Measurements from ENCODE around the gene GFI1B.

The GFI1B gene

GRCh38 chr9:132982458-132982857 is 4.0 kb downstream of the GFI1B start:
- no peak overlapping the region for H3K27ac ChIP-seq
- TF ChIP-seq CTCF (conservative IDR thresholded peaks at IDR 0.05) (no peak), ZFX (IDR thresholded peaks at IDR 0.05) (no peak)

- TF ChIP-seq ZFX (IDR thresholded peaks at IDR 0.05) = no peak
- no peak for TF ChIP-seq CTCF (conservative IDR thresholded peaks at IDR 0.05)
- no peak overlapping the region for H3K27ac ChIP-seq
These were observed 5.2 kb downstream of the GFI1B start for GRCh38 chr9:132983491-132984201.

- no peak for TF ChIP-seq CTCF (conservative IDR thresholded peaks at IDR 0.05)
- TF ChIP-seq ZFX (IDR thresholded peaks at IDR 0.05) = no peak
- H3K27ac ChIP-seq = no peak overlapping the region
These were observed 5.9 kb downstream of the GFI1B start for GRCh38 chr9:132984202-132985070.

GRCh38 chr9:132985071-132985350 is 6.5 kb downstream of the GFI1B start:
- no peak for TF ChIP-seq ZFX (IDR thresholded peaks at IDR 0.05)
- no peak overlapping the region for H3K27ac ChIP-seq

GRCh38 chr9:132985489-132985888 is 7.0 kb downstream of the GFI1B start:
- TF ChIP-seq ZFX (IDR thresholded peaks at IDR 0.05) (no peak), CTCF (conservative IDR thresholded peaks at IDR 0.05) (no peak)
- no peak overlapping the region for H3K27ac ChIP-seq

- no peak overlapping the region for H3K27ac ChIP-seq
- no peak for TF ChIP-seq ZFX (IDR thresholded peaks at IDR 0.05)
- no peak for TF ChIP-seq CTCF (conservative IDR thresholded peaks at IDR 0.05)
These were observed 7.6 kb downstream of the GFI1B start for GRCh38 chr9:132986114-132986513.

GRCh38 chr9:132986640-132987620 is 8.4 kb downstream of the GFI1B start:
- TF ChIP-seq CTCF (conservative IDR thresholded peaks at IDR 0.05) = no peak
- TF ChIP-seq ZFX (IDR thresholded peaks at IDR 0.05) = no peak

More at GRCh38 chr9:132986640-132987620, 8.4 kb downstream of the GFI1B start:
- no peak overlapping the region for H3K27ac ChIP-seq
